K562 (cell line): ENCODE results near the gene SOX18. TPM values are rescaled to one million over a fixed set of nuclear protein-coding genes. Genes with fewer than 3 reads are reported as not detected.

Experiments
- ATAC-seq: fragments of 200-7000 bp; cut with Tn5 transposase; 3 replicates; pipeline ENCODE4 v1.9.1; 2020; ENCODE audit warnings: moderate library complexity
- BruUV-seq: library from RNA; stranded (reverse); fragments of 400-500 nt; replicated peaks from 2 replicates; lab custom pipeline; 2021; lab: Mats Ljungman, UMichigan
- CTCF ChIA-PET: fragments of 300-600 bp; formaldehyde crosslinking; extraction: SDS; loops from one replicate; lab custom pipeline; 2021; ENCODE audit warnings: low intra/inter-chr PET ratio; lab: Yijun Ruan, JAX
- POLR2A ChIA-PET: fragments of 300-600, 350-650 bp; sonication (Branson Sonifier 250); formaldehyde crosslinking; extraction: SDS; loops from one replicate; lab custom pipeline; 2021; ENCODE audit warnings: antibody characterized with exemption, inconsistent platforms; lab: Yijun Ruan, JAX
- DNase-seq, 4 experiments: peaks; one replicate each; pipeline versions ENCODE4 v3.0.0 to v3.0.0-alpha.2; 2011 to 2018; ENCODE audit warnings: low spot score in 3 of 4, mixed read lengths in 3 of 4; ENCODE audit errors: extremely low read depth in 1 of 4
- FAIRE-seq: peaks from 2 replicates; lab custom pipeline; 2011; peaks lifted over from hg19 to GRCh38; lab: Jason Lieb, UNC
- H2AFZ ChIP-seq: 2 replicates; pipeline ENCODE4 v1.6.0; 2011; ENCODE audit warnings: low read depth, low read length, control low read depth, inconsistent platforms
- H3K27ac ChIP-seq: fragments of 200-600 bp; 3 replicates; pipeline ENCODE4 v1.8.0; 2011; ENCODE audit warnings: low read depth, mild to moderate bottlenecking, control low read depth, inconsistent platforms, low read length, moderate library complexity, mixed read lengths; ENCODE audit errors: extremely low read depth
- H3K27me3 ChIP-seq, 2 experiments: fragments of 300-600 bp in 1 of 2; 2 replicates in 1 of 2; 3 replicates in 1 of 2; pipeline versions ENCODE4 v1.6.0 to v1.8.0; 2011; ENCODE audit warnings: inconsistent platforms in 2 of 2, low read length in 2 of 2, mild to moderate bottlenecking in 1 of 2, mixed read lengths in 1 of 2, moderate library complexity in 1 of 2; ENCODE audit not compliant: control insufficient read depth in 2 of 2, insufficient read depth in 2 of 2
- H3K36me3 ChIP-seq: fragments of 300-600 bp; 3 replicates; pipeline ENCODE4 v1.8.0; 2011; ENCODE audit warnings: mild to moderate bottlenecking, low read length, inconsistent platforms; ENCODE audit not compliant: control insufficient read depth, insufficient read depth
- H3K4me1 ChIP-seq, 2 experiments: fragments of 200-600 bp in 1 of 2; replicated peaks in 1 of 2; 2 replicates in 1 of 2; 3 replicates in 1 of 2; pipeline versions ENCODE4 v1.5.1 to v1.8.0; 2011; ENCODE audit warnings: inconsistent platforms in 2 of 2, low read length in 2 of 2, mild to moderate bottlenecking in 1 of 2, mixed read lengths in 1 of 2, moderate library complexity in 1 of 2; ENCODE audit not compliant: control insufficient read depth in 2 of 2, insufficient read depth in 2 of 2
- H3K4me2 ChIP-seq: 2 replicates; pipeline ENCODE4 v1.6.1; 2011; ENCODE audit warnings: low read length, control low read depth, inconsistent platforms, mixed read lengths; ENCODE audit not compliant: insufficient read depth
- H3K4me3 ChIP-seq: fragments of 200-600 bp; sonication (generic), shearing (Covaris generic); 2 replicates; pipeline ENCODE4 v1.5.1; 2016; ENCODE audit warnings: control low read depth, inconsistent platforms
- H3K79me2 ChIP-seq: fragments of 200-600 bp; 3 replicates; pipeline ENCODE4 v1.8.0; 2011; ENCODE audit warnings: low read length, inconsistent platforms; ENCODE audit not compliant: control insufficient read depth, insufficient read depth
- H3K9ac ChIP-seq, 2 experiments: 2 replicates each; pipeline versions ENCODE4 v1.6.0 to v1.6.1; 2011; ENCODE audit warnings: low read depth in 2 of 2, low read length in 2 of 2, control low read depth in 1 of 2, inconsistent platforms in 1 of 2, mild to moderate bottlenecking in 1 of 2, mixed read lengths in 1 of 2; ENCODE audit not compliant: insufficient read depth in 1 of 2
- H3K9me1 ChIP-seq: one replicate; pipeline ENCODE4 v1.6.0; 2011; ENCODE audit warnings: inconsistent platforms, mild to moderate bottlenecking, low read length, moderate library complexity; ENCODE audit not compliant: control insufficient read depth, insufficient read depth
- H3K9me3 ChIP-seq: replicated peaks from 2 replicates; pipeline ENCODE4 v1.5.1; 2011; ENCODE audit warnings: low read depth, low read length, inconsistent platforms; ENCODE audit not compliant: control insufficient read depth, insufficient read depth
- H4K20me1 ChIP-seq: replicated peaks from 2 replicates; pipeline ENCODE4 v1.6.1; 2011; ENCODE audit warnings: low read length, inconsistent platforms, mixed read lengths; ENCODE audit not compliant: control insufficient read depth, insufficient read depth
- ATF7 ChIP-seq: fragments of 450-650 bp; IDR thresholded peaks from 2 replicates; pipeline ENCODE4 v1.7.1; 2014; ENCODE audit warnings: mild to moderate bottlenecking, moderate library complexity
- CHAMP1 ChIP-seq: fragments of 450-650 bp; IDR thresholded peaks from 2 replicates; pipeline ENCODE4 v1.6.1; 2016; ENCODE audit warnings: mild to moderate bottlenecking
- ELF2 ChIP-seq: fragments of 250-450 bp; sonication (Bioruptor Pico); IDR thresholded peaks from 2 replicates; pipeline ENCODE4 v1.5.0; 2021; ENCODE audit warnings: mild to moderate bottlenecking
- GTF3C2 ChIP-seq: IDR thresholded peaks from 3 replicates; pipeline ENCODE4 v1.6.1; 2011; ENCODE audit warnings: borderline replicate concordance, mild to moderate bottlenecking, moderate library complexity; ENCODE audit not compliant: insufficient read length; ENCODE audit errors: extremely low read depth
- KLF13 ChIP-seq: fragments of 450-650 bp; IDR thresholded peaks from 2 replicates; pipeline ENCODE4 v1.6.1; 2016; ENCODE audit warnings: missing genetic modification characterization, low read depth, mild to moderate bottlenecking, missing compliant biosample characterization, moderate library complexity, borderline replicate concordance
- LARP7 ChIP-seq: fragments of 450-650 bp; IDR thresholded peaks from 2 replicates; pipeline ENCODE4 v1.6.1; 2016
- MTA3 ChIP-seq: fragments of 450-650 bp; formaldehyde crosslinking; IDR thresholded peaks from 2 replicates; pipeline ENCODE4 v1.6.1; 2017; ENCODE audit warnings: mild to moderate bottlenecking, borderline replicate concordance
- PHF8 ChIP-seq: fragments of 200-600 bp; sonication (generic); IDR thresholded peaks from 2 replicates; pipeline ENCODE4 v1.6.1; 2012; ENCODE audit warnings: mixed run types, mild to moderate bottlenecking, inconsistent platforms, low read length, moderate library complexity, borderline replicate concordance
- SMAD2 ChIP-seq: fragments of 150-350 bp; IDR thresholded peaks from 2 replicates; pipeline ENCODE4 v1.6.1; 2014; ENCODE audit warnings: low read depth, mild to moderate bottlenecking, low read length
- ZNF511 ChIP-seq: sonication (generic); formaldehyde crosslinking; IDR thresholded peaks from 2 replicates; pipeline ENCODE4 v1.8.0; 2022; ENCODE audit warnings: mild to moderate bottlenecking, missing genetic modification reagents
- ZNF512 ChIP-seq: IDR thresholded peaks from 2 replicates; pipeline ENCODE4 v1.6.1; 2016; ENCODE audit warnings: missing genetic modification characterization, missing compliant biosample characterization
- ZNF707 ChIP-seq: fragments of 250-450 bp; sonication (Bioruptor Pico); conservative IDR thresholded peaks from 2 replicates; pipeline ENCODE4 v1.8.0; 2022; ENCODE audit warnings: inconsistent platforms, mild to moderate bottlenecking, moderate library complexity
- ZSCAN32 ChIP-seq: fragments of 450-650 bp; formaldehyde crosslinking; IDR thresholded peaks from 2 replicates; pipeline ENCODE4 v1.4.0; 2020; ENCODE audit warnings: mild to moderate bottlenecking, moderate library complexity
- WGBS: fragments of 100-300 bp; shearing (Covaris generic); methylation state at CpG from one replicate; pipeline ENCODE4 v1.1.6; 2016; ENCODE audit warnings: low coverage, mixed read lengths; ENCODE audit not compliant: insufficient coverage; ENCODE audit errors: missing lambda C conversion rate; 5-methylcytosine and 5-hydroxymethylcytosine counted together
- in situ Hi-C: fragments of 300-500 bp; cut with MboI; formaldehyde crosslinking; loops from 4 replicates; pipeline ENCODE4 v1.15.0; 2018; ENCODE audit warnings: inconsistent platforms, mixed read lengths
- intact Hi-C: fragments of 100-400 bp; cut with micrococcal nuclease; formaldehyde crosslinking; loops from 2 replicates; pipeline ENCODE4 v1.14.2; 2022
- polyA plus RNA-seq, 8 experiments: library from polyadenylated mRNA; depleted of rRNA in 4 of 8; stranded (reverse) in 5 of 8; unstranded in 3 of 8; fragments of >200 nt; fragmentation: Nextera tagmentation in 2 of 8; fragmentation: Illumina TruSeq in 1 of 8; extraction: Ambion mirVana in 2 of 8; extraction: Trizol in 1 of 8; gene quantifications; 2 replicates each; pipeline versions ENCODE4 v1.2.1 to v1.2.3, GENCODE V29; 2011 to 2014; ENCODE audit warnings: inconsistent platforms in 1 of 8, missing spikeins in 1 of 8
- total RNA-seq, 7 experiments: library from RNA; depleted of rRNA in 6 of 7; stranded (reverse); fragments of >200 nt in 6 of 7; fragmentation: Illumina TruSeq in 2 of 7; extraction: Trizol in 2 of 7; gene quantifications; 2 replicates each; pipeline versions ENCODE4 v1.2.1 to v1.2.3, GENCODE V29; 2011 to 2021; ENCODE audit warnings: low replicate concordance in 1 of 7

Gene SOX18
- total and polyA plus RNA-seq, 9 of the 15 experiments (the other 6 are each of a cell fraction or from before 2014, with no cell fraction given) = 0.15 to 19.8 (median 0.33) TPM

GRCh38 chr20:64024141-64024990 is 25.1 kb downstream of the SOX18 start:
- CTCF ChIA-PET = no interaction called here
- no peaks in the 10 kb centered on the region for H3K9me3 ChIP-seq
- no peak overlapping the region for H3K4me2 ChIP-seq
- H3K79me2 ChIP-seq = no peaks in the 10 kb centered on the region
- intact Hi-C loops = no loop called here
- peaks cover 89% of the 10 kb centered on the region; the same call in 2 of the 3 replicates for H3K36me3 ChIP-seq
- no peak overlapping the region for H3K4me3 ChIP-seq
- no peaks in the 10 kb centered on the region for H3K27me3 ChIP-seq
- POLR2A ChIA-PET = no interaction called here
- no TSS peak for BruUV-seq
- H3K9ac ChIP-seq = no peak overlapping the region
- H3K9me1 ChIP-seq = no peaks in the 10 kb centered on the region
- TF ChIP-seq ZNF512 (tag) (no peak), ZSCAN32 (CRISPR knock-in tag) (no peak), ATF7 (no peak), ELF2 (CRISPR knock-in tag) (no peak), KLF13 (tag) (no peak), LARP7 (no peak), CHAMP1 (no peak), SMAD2 (no peak), GTF3C2 (no peak), ZNF511 (CRISPR knock-in tag) (no peak), MTA3 (no peak), ZNF707 (CRISPR knock-in tag) (no peak), PHF8 (no peak)
- no peak overlapping the region for H3K27ac ChIP-seq
- in situ Hi-C loops = no loop called here
- DNase-seq (no peak), FAIRE-seq (no peak), ATAC-seq (no peak)
- H2AFZ ChIP-seq = no peak overlapping the region
- H4K20me1 ChIP-seq = peaks cover 3% of the 10 kb centered on the region; the same call in 1 of the 2 replicates
- peaks cover 0 to 7% of the 10 kb centered on the region in 2 experiments; a peak in 1 of 5 replicates for H3K4me1 ChIP-seq
- WGBS = 80% methylated on average over 15 of the region's 17 CpGs
